HG03159 (cell line): ENCODE data around the gene RYR3.
"Not testable (repeated sequence)": the region's sequence is repeated elsewhere in the genome, so short reads cannot be mapped to it uniquely, and the experiment has no call there.

Source experiments
- ATAC-seq: cut with Tn5 transposase; IDR thresholded peaks from one replicate; pipeline ENCODE4 v1.9.1; 2021; ENCODE audit warnings: mild to moderate bottlenecking, moderate library complexity; ENCODE audit not compliant: unreplicated experiment

RYR3 gene

DNA sequence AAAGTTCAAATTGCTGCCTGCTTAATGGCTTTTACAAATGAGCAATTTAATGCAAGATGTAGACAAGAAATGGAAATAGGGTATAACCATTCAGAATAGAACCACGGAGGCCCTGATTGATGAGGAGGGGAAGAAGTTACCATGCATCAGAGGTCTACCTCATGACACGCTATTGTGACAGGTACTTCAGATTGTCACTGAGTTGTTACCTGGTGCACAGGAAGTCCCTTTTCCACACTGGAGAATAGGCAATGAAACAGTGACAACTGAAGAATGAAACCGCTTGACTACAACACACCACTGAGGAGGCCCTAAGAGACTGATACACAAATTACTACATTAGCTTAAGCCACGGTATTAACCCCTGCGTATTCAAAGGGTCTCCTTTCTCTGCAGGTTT is 251.2 kb downstream of the RYR3 start:
- no peak for ATAC-seq

DNA sequence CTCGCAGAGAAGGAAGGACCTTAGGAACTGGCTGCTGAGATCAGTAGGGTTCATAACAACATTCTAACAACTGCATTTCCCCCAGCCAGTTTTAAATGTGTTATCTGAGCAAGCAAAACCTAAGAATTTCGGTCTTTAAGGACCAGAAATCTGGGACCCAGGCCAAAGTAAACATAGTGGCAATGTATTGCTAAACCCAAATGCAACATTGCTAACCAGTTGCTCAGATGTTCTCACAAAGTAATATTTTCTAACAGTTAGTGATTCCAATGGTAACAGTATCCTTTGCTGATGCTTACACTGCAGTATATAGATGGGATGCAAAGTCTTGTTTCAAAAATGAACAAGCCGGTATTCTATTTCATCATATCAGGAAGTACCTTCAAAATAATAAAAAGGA is 254.3 kb downstream of the RYR3 start:
- no peak for ATAC-seq

- no peak for ATAC-seq
Measured at GRCh38 chr15:33567652-33568051, 256.9 kb downstream of the RYR3 start.

GRCh38 chr15:33569036-33569435 is 258.3 kb downstream of the RYR3 start:
- ATAC-seq, result no peak

DNA sequence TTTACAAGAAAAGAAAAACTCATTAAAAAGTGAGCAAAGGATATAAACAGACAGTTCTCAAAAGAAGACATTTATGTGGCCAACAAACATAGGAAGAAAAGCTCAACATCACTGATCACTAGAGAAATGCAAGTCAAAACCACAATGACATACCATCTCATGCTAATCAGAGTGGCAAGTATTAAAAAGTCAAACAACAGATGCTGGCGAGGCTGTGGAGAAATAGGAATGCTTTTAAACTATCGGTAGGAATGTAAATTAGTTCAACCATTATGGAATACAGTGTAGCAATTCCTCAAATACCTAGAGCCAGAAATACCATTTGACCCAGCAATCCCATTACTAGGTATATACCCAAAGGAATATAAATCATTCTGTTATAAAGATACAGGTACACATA is 267.1 kb downstream of the RYR3 start:
- not testable (repeated sequence) for ATAC-seq

DNA sequence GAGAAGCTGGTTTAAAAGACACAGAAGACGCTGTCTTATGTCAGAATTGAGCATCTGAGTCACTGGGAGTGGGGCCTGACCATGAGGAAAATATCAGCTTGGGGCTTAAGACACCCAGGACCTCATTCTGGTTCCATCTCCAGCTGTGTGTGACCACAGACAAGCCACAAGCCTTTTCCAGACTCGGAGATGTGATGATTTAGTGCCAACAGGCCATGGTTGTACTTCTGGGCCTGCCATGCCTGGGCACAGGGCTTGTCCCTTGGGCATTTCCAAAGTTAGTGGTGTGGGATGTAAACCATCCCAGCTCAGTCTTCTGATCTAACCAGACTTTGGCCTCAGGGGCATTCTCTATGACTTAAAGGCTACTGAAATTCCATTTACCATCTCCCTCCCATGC is 269.8 kb downstream of the RYR3 start:
- no peak for ATAC-seq

GRCh38 chr15:33581032-33581431 is 270.3 kb downstream of the RYR3 start:
- ATAC-seq, result no peak

DNA sequence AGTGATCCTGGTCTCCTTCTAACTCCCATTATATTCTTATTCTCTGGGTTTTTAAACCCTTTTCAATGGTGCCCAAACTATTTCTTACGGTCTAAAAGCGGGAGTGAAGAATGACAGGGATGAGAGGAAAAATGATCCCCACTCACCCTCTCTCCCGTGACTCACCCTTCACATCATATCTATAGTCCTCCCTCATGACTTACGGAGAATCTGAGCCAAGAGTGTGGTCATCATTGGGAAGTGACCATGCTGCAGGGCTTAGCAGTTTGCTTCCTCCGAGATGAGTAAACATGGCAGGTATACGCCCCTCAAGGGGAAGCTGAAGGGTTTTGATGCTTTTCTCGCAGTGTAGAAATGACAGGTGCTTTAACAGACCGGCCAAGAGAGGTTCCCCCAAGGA is 274.0 kb downstream of the RYR3 start:
- ATAC-seq, result no peak

GRCh38 chr15:33586786-33587697 is 276.3 kb downstream of the RYR3 start:
- ATAC-seq, result no peak

GRCh38 chr15:33587773-33588172 is 277.0 kb downstream of the RYR3 start:
- ATAC-seq, result no peak

GRCh38 chr15:33592864-33593263 is 282.1 kb downstream of the RYR3 start:
- no peak for ATAC-seq

- ATAC-seq, result not testable (repeated sequence)
Measured at GRCh38 chr15:33598382-33598781, 287.6 kb downstream of the RYR3 start.

DNA sequence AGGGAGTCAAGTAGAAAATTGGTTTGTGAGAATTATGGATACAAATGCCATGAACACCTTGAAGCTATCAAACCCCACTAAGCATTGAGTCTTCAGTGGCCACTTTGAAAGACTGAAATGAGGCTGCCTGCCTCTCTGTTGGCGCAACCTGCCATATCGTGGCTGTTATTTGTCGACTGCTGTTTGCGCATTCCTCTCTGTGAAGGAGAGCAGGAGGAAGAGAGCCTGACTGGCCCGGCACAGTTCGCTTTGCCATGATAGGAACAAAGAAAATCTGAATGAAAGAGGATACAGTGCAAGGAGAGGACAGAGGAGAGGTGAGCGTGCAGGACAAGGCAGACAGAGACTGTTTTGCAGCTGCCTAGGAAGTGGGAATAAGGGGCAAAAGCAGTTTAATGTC is 289.4 kb downstream of the RYR3 start:
- ATAC-seq, result no peak

DNA sequence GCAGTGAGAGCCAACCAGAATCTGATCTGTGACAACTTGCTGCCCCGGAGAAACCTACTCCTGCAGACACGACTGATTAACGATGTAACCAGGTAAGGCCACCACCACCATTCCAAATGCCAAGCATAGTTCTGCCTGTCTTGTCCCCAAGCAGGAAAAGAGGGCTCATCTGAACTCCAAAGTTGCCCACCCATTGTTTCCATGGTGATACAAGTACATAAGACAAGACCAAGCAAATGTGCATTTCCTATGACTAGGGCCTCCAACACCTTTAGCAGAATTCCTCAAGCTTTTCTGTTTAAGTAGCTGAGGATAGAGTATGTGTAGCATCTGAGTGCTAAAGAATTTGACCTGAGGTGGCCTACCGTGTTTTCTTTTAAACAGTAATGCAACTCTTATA is 290.7 kb downstream of the RYR3 start:
- ATAC-seq, result no peak

DNA sequence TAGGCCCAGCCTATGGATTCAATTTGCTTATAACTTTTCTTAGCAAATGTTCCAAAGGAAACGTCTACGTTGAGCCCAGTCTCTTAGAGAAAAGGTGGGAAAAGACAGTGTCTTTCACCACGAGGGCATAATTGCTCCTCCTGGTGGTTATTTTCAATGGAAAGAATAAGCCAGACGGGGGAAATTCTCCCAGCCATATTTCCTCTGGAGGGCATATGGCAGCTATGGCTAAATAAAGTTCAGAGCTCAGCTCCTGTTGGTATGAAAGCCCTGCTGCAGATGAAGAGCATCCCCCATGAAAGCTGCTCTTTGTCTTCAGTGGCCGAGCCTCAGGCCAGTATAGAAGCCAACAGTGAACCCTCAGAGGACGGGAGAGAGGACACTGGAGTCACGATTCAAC is 297.9 kb downstream of the RYR3 start:
- no peak for ATAC-seq

DNA sequence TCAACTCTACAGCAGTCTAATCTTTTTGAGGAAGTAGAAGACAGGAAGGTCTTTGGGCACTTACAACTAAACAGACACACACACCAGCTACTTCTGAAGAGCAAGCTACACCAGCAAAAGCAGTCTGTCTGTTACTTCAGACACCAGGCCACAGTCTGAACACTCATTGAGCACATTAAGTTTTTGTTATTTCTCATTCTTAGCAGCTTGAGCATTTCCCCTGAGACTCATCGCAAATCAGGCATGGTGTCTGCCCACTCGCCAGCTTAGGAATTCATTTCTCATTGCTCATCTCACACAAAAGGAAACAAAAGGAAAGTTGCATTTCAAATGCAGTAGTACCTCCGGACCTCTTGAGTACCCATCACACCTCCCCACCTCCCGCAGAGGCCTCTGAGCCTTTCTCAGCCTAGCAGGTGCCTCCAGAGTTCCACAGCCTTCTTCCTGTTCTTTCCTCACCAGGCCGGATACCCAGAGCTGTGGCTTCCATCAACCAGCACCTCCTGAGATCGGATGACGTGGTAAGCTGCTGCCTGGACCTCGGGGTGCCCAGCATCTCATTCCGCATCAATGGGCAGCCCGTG is 302.0 kb downstream of the RYR3 start:
- no peak for ATAC-seq

- ATAC-seq, result no peak
Measured at GRCh38 chr15:33616475-33616874, 305.7 kb downstream of the RYR3 start.

DNA sequence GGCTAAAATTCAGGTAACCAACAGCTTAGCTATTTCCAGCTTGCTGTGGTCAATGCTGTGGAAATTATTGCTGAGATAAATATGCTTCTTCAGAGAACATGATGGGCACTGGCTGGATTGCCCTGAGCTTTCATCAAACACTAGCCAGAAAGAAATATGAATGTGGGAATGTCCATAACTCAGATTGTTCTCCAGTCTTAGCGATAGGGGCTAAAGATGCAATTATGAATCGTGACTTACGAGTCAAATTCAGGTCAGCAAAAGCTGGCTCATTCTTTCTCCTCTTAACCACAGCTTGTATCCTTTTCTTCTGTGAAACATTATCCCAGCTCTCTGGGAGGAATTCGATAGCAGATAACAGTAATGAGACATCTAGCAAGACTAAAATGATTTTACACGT is 307.6 kb downstream of the RYR3 start:
- no peak for ATAC-seq

- ATAC-seq, result no peak
Measured at GRCh38 chr15:33621141-33621540, 310.4 kb downstream of the RYR3 start.

GRCh38 chr15:33623010-33623409 is 312.2 kb downstream of the RYR3 start:
- no peak for ATAC-seq

GRCh38 chr15:33624439-33624838 is 313.7 kb downstream of the RYR3 start:
- ATAC-seq, result no peak

GRCh38 chr15:33629647-33630046 is 318.9 kb downstream of the RYR3 start:
- no peak for ATAC-seq

DNA sequence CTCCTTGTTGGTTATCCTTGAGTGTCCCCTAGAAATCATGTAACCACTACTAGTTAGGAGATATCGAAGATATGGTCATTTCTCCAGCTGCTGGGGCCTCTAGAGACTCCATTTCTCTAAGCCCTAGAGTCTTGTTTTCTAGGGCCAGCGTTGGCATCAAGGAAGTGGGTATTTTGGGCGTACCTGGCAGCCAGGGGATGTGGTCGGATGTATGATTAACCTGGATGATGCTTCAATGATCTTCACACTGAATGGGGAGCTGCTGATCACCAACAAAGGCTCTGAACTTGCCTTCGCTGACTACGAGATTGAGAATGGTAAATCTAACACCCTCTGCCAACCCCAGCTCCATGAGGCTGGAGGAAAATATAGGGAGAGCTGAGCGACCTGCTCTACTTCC is 325.5 kb downstream of the RYR3 start:
- ATAC-seq, result no peak
